ENCODE measurements around the gene PHGDH. TPM values are rescaled to one million over a fixed set of nuclear protein-coding genes. Genes with fewer than 3 reads are reported as not detected.

Gene PHGDH
- total RNA-seq, 2 donors from 2014 or later: 185 to 307 TPM

GRCh38 chr1:119739150-119739549 lies 27.4 kb downstream of the PHGDH start:
- 61% methylated on average over 6 of the region's 6 CpGs for WGBS
- TF ChIP-seq POLR2A (IDR thresholded peaks at IDR 0.05) (no peak), POLR2AphosphoS5 (IDR thresholded peaks at IDR 0.05) (no peak), CTCF (IDR thresholded peaks at IDR 0.05) (no peak)
- intact Hi-C loops (cut with DNase I): no loop called here
- no peak overlapping the region for H3K4me3 ChIP-seq
- no peaks in the 10 kb centered on the region for H3K27me3 ChIP-seq (replicated peaks; ENCODE audit: insufficient read depth)
- no peak overlapping the region for H3K27ac ChIP-seq
- H3K4me1 ChIP-seq (replicated peaks): no peaks in the 10 kb centered on the region
- H3K9me3 ChIP-seq: no peaks in the 10 kb centered on the region
- H3K36me3 ChIP-seq: no peaks in the 10 kb centered on the region
- DNase-seq (ENCODE audit: low spot score): no peak

- no peaks in the 10 kb centered on the region for H3K4me1 ChIP-seq (replicated peaks)
- no peaks in the 10 kb centered on the region for H3K9me3 ChIP-seq
- no peak for DNase-seq (ENCODE audit: low spot score)
- H3K4me3 ChIP-seq: no peak overlapping the region
- H3K27me3 ChIP-seq (replicated peaks; ENCODE audit: insufficient read depth): no peaks in the 10 kb centered on the region
- intact Hi-C loops (cut with DNase I): loop anchor here (2.0 to 5.0 kb wide), 2 partner anchors 65 to 67 kb away; no protein-coding TSS in a partner anchor
- H3K27ac ChIP-seq: no peak overlapping the region
- no peak for TF ChIP-seq CTCF (IDR thresholded peaks at IDR 0.05)
- no peak for TF ChIP-seq POLR2A (IDR thresholded peaks at IDR 0.05)
- TF ChIP-seq POLR2AphosphoS5 (IDR thresholded peaks at IDR 0.05): no peak
- WGBS: 100% methylated on average over 2 of the region's 2 CpGs
- no peaks in the 10 kb centered on the region for H3K36me3 ChIP-seq
These were observed 28.5 kb downstream of the PHGDH start for GRCh38 chr1:119740261-119740660.

- TF ChIP-seq POLR2AphosphoS5 (IDR thresholded peaks at IDR 0.05) (no peak), CTCF (IDR thresholded peaks at IDR 0.05) (no peak), POLR2A (IDR thresholded peaks at IDR 0.05) (no peak)
- H3K4me3 ChIP-seq: no peak overlapping the region
- H3K27me3 ChIP-seq (replicated peaks; ENCODE audit: insufficient read depth): no peaks in the 10 kb centered on the region
- H3K9me3 ChIP-seq: no peaks in the 10 kb centered on the region
- no peak overlapping the region for H3K27ac ChIP-seq
- H3K36me3 ChIP-seq: no peaks in the 10 kb centered on the region
- no peaks in the 10 kb centered on the region for H3K4me1 ChIP-seq (replicated peaks)
- WGBS: 62% methylated on average over 13 of the region's 13 CpGs
- no peak for DNase-seq (ENCODE audit: low spot score)
- intact Hi-C loops (cut with DNase I): loop anchor here (2.0 to 5.0 kb wide), 2 partner anchors 66 kb away; no protein-coding TSS in a partner anchor
These were observed 29.4 kb downstream of the PHGDH start for GRCh38 chr1:119740896-119741780.

- no peak overlapping the region for H3K27ac ChIP-seq
- no peaks in the 10 kb centered on the region for H3K36me3 ChIP-seq
- no peaks in the 10 kb centered on the region for H3K4me1 ChIP-seq (replicated peaks)
- 43% methylated on average over 7 of the region's 7 CpGs for WGBS
- intact Hi-C loops (cut with DNase I): loop anchor here (5.0 kb wide), 1 partner anchor 65 kb away; no protein-coding TSS in a partner anchor
- H3K27me3 ChIP-seq (replicated peaks; ENCODE audit: insufficient read depth): no peaks in the 10 kb centered on the region
- TF ChIP-seq CTCF (IDR thresholded peaks at IDR 0.05) (no peak), POLR2A (IDR thresholded peaks at IDR 0.05) (no peak), POLR2AphosphoS5 (IDR thresholded peaks at IDR 0.05) (no peak)
- H3K4me3 ChIP-seq: no peak overlapping the region
- no peaks in the 10 kb centered on the region for H3K9me3 ChIP-seq
- no peak for DNase-seq (ENCODE audit: low spot score)
These were observed 30.5 kb downstream of the PHGDH start for GRCh38 chr1:119742202-119742601.
